Caco-2 (cell line): Measurements from ENCODE around the gene CRYBB1. TPM values are rescaled to one million over a fixed set of nuclear protein-coding genes. Genes with fewer than 3 reads are reported as not detected.

Experiments used
- BruUV-seq: library from RNA; stranded (reverse); fragments of 400-500 nt; replicated peaks from 2 replicates; lab custom pipeline; 2021; lab: Mats Ljungman, UMichigan
- CTCF ChIA-PET: fragments of 300-600 bp; sonication (Branson Sonifier 250); formaldehyde crosslinking; loops from one replicate; lab custom pipeline; 2022; ENCODE audit warnings: antibody characterized with exemption; lab: Charles Lee
- POLR2A ChIA-PET: fragments of 300-600 bp; sonication (Branson Sonifier 250); formaldehyde crosslinking; loops from one replicate; lab custom pipeline; 2022; ENCODE audit warnings: antibody characterized with exemption; lab: Charles Lee
- DNase-seq, 2 experiments: peaks; one replicate each; pipeline versions ENCODE4 v3.0.0 to v3.0.0-alpha.2; 2020 to 2022
- H3K27me3 ChIP-seq: replicated peaks from 2 replicates; pipeline ENCODE4 v1.6.0; 2011; ENCODE audit warnings: low read length; ENCODE audit not compliant: control insufficient read depth, insufficient read depth
- H3K36me3 ChIP-seq: 2 replicates; pipeline ENCODE4 v1.5.1; 2011; ENCODE audit warnings: low read length; ENCODE audit not compliant: control insufficient read depth, insufficient read depth
- H3K4me1 ChIP-seq: fragments of 250-450 bp; sonication (Bioruptor Pico); 2 replicates; pipeline ENCODE4 v1.5.1; 2020; ENCODE audit warnings: mild to moderate bottlenecking
- H3K4me3 ChIP-seq: 2 replicates; pipeline ENCODE4 v1.5.1; 2011; ENCODE audit warnings: low read depth, mild to moderate bottlenecking, control low read depth, low read length
- H3K9me3 ChIP-seq: fragments of 250-450 bp; sonication (Bioruptor Pico); 2 replicates; pipeline ENCODE4 v1.5.1; 2020; ENCODE audit warnings: mild to moderate bottlenecking, moderate library complexity
- H3K27ac Mint-ChIP-seq: one replicate; pipeline ENCODE4 v1.8.0; 2022; ENCODE audit warnings: mixed read lengths; ENCODE audit not compliant: unreplicated experiment
- H3K27me3 Mint-ChIP-seq: one replicate; pipeline ENCODE4 v1.8.0; 2022; ENCODE audit warnings: mixed read lengths; ENCODE audit not compliant: insufficient read depth, unreplicated experiment
- H3K36me3 Mint-ChIP-seq: one replicate; pipeline ENCODE4 v1.8.0; 2022; ENCODE audit warnings: mild to moderate bottlenecking, mixed read lengths; ENCODE audit not compliant: insufficient read depth, unreplicated experiment
- H3K4me1 Mint-ChIP-seq: one replicate; pipeline ENCODE4 v1.8.0; 2022; ENCODE audit warnings: low read depth, mixed read lengths; ENCODE audit not compliant: unreplicated experiment
- H3K4me3 Mint-ChIP-seq: one replicate; pipeline ENCODE4 v1.8.0; 2022; ENCODE audit warnings: mild to moderate bottlenecking, moderate library complexity, mixed read lengths; ENCODE audit not compliant: unreplicated experiment
- H3K9me3 Mint-ChIP-seq: one replicate; pipeline ENCODE4 v1.8.0; 2022; ENCODE audit warnings: mixed read lengths; ENCODE audit not compliant: unreplicated experiment
- CTCF ChIP-seq, 2 experiments: fragments of 200-600 bp in 1 of 2; IDR thresholded peaks; 1 replicate in 1 of 2; 2 replicates in 1 of 2; pipeline versions ENCODE4 v1.5.1 to v1.8.0; 2011 to 2022; ENCODE audit warnings: antibody characterized with exemption in 1 of 2, control low read depth in 1 of 2, inconsistent platforms in 1 of 2, low read depth in 1 of 2, low read length in 1 of 2, mild to moderate bottlenecking in 1 of 2, moderate library complexity in 1 of 2; ENCODE audit not compliant: insufficient read depth in 1 of 2, severe bottlenecking in 1 of 2, unreplicated experiment in 1 of 2
- intact Hi-C: fragments of 100-400 bp; cut with micrococcal nuclease; formaldehyde crosslinking; loops from one replicate; pipeline ENCODE4 v1.10.0; 2022; ENCODE audit not compliant: unreplicated experiment
- total RNA-seq: library from RNA; stranded (reverse); gene quantifications from 2 replicates; pipeline ENCODE4 v1.2.3, GENCODE V29; 2022

Gene CRYBB1
- total RNA-seq, 1 experiment from 2014 or later, result not detected

DNA sequence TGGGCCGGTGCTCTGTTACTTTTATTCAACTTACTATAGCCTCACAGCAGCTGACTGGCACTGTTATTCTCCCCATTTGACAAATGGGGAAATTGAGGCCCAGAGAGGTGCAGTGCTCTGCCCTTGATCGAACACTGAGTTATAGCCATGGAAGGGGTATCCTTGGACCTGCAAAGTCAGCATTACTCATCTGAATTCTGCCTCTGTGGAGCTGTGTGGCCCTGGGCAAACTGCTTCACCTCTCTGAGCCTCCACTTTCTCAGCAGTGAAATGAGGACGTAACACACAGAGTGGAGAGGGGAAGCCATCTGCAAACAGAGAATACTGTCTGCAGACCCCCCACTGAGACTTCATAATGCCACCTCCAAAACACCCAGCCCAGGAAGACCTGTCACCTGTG lies 53.2 kb downstream of the CRYBB1 start:
- no peaks in the 10 kb centered on the region for H3K27me3 ChIP-seq
- ChIA-PET POLR2A (no interaction called here), CTCF (no interaction called here)
- no peaks in the 10 kb centered on the region for H3K9me3 Mint-ChIP-seq
- H3K4me1 ChIP-seq, result peaks cover 16% of the 10 kb centered on the region
- intact Hi-C loops, result loop anchor here (5.0 kb wide), 1 partner anchor 47 kb away; no protein-coding TSS in a partner anchor
- H3K9me3 ChIP-seq, result no peaks in the 10 kb centered on the region
- no peak for TF ChIP-seq CTCF (IDR thresholded peaks at IDR 0.05; ENCODE audit: insufficient read depth in 1 of 2, low read depth in 1 of 2, low read length in 1 of 2, severe bottlenecking in 1 of 2, unreplicated experiment in 1 of 2)
- no peak overlapping the region for H3K4me3 Mint-ChIP-seq
- no peak overlapping the region for H3K27ac Mint-ChIP-seq
- H3K36me3 ChIP-seq, result no peaks in the 10 kb centered on the region
- H3K4me3 ChIP-seq, result no peak overlapping the region
- H3K36me3 Mint-ChIP-seq, result no peaks in the 10 kb centered on the region
- no peaks in the 10 kb centered on the region for H3K27me3 Mint-ChIP-seq
- H3K4me1 Mint-ChIP-seq, result peaks cover 8% of the 10 kb centered on the region
- no TSS peak for BruUV-seq
- no peak for DNase-seq

DNA sequence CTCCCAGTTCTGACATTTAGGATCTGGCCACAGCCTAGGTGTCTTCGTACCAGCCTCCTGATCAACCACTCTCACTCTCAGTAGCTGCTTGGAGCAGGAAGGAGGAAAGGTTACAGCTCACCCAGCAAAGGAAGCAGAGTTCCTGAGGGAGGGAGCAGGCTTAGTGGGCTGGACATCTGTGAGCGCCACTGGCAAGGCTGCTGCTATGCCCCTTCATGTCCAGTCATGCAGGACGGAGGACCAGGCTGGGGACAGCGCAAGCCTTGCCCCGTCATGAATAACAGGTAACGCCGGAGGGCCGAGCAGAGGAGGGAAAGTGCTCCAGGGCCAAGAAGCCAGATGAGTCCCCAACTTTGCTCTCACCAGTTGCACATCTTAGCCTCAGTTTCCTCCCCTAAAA lies 53.6 kb downstream of the CRYBB1 start:
- Mint-ChIP-seq H3K4me1 (peaks cover 8% of the 10 kb centered on the region), H3K9me3 (no peaks in the 10 kb centered on the region), H3K27me3 (no peaks in the 10 kb centered on the region), H3K36me3 (no peaks in the 10 kb centered on the region), H3K4me3 (no peak overlapping the region), H3K27ac (no peak overlapping the region)
- ChIA-PET CTCF (no interaction called here), POLR2A (no interaction called here)
- no peak for TF ChIP-seq CTCF (IDR thresholded peaks at IDR 0.05; ENCODE audit: insufficient read depth in 1 of 2, low read depth in 1 of 2, low read length in 1 of 2, severe bottlenecking in 1 of 2, unreplicated experiment in 1 of 2)
- Histone ChIP-seq H3K9me3 (no peaks in the 10 kb centered on the region), H3K36me3 (no peaks in the 10 kb centered on the region), H3K27me3 (no peaks in the 10 kb centered on the region), H3K4me3 (no peak overlapping the region), H3K4me1 (peaks cover 16% of the 10 kb centered on the region)
- BruUV-seq, result no TSS peak
- intact Hi-C loops, result no loop called here
- DNase-seq, result no peak

- CTCF ChIA-PET, result interaction anchor here (0.7 kb wide), 1 partner anchor 102 kb away, joined by 3 read pairs; no protein-coding TSS in a partner anchor
- DNase-seq, result no peak
- H3K9me3 ChIP-seq, result no peaks in the 10 kb centered on the region
- peaks cover 5% of the 10 kb centered on the region for H3K4me1 ChIP-seq
- TF ChIP-seq CTCF (IDR thresholded peaks at IDR 0.05; ENCODE audit: insufficient read depth in 1 of 2, low read depth in 1 of 2, low read length in 1 of 2, severe bottlenecking in 1 of 2, unreplicated experiment in 1 of 2), result peak in 1 of 2 experiments; percentile 31
- H3K27me3 ChIP-seq, result no peaks in the 10 kb centered on the region
- Mint-ChIP-seq H3K9me3 (no peaks in the 10 kb centered on the region), H3K4me1 (peaks cover 6% of the 10 kb centered on the region), H3K4me3 (no peak overlapping the region), H3K27ac (no peak overlapping the region), H3K36me3 (no peaks in the 10 kb centered on the region), H3K27me3 (no peaks in the 10 kb centered on the region)
- intact Hi-C loops, result no loop called here
- no TSS peak for BruUV-seq
- H3K4me3 ChIP-seq, result no peak overlapping the region
- POLR2A ChIA-PET, result no interaction called here
- H3K36me3 ChIP-seq, result no peaks in the 10 kb centered on the region
These were observed 54.8 kb downstream of the CRYBB1 start for GRCh38 chr22:26563022-26563421.
